Measurements from ENCODE around the gene TP53I3. TPM values are rescaled to one million over a fixed set of nuclear protein-coding genes. Genes with fewer than 3 reads are reported as not detected.
A peak's percentile ranks its signal among the peaks of the same experiment; 100 is the strongest.

Gene TP53I3, protein sequence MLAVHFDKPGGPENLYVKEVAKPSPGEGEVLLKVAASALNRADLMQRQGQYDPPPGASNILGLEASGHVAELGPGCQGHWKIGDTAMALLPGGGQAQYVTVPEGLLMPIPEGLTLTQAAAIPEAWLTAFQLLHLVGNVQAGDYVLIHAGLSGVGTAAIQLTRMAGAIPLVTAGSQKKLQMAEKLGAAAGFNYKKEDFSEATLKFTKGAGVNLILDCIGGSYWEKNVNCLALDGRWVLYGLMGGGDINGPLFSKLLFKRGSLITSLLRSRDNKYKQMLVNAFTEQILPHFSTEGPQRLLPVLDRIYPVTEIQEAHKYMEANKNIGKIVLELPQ
- 47.3 and 75.5 TPM in 2 replicates for total RNA-seq
- 31.0 and 37.9 TPM in 2 replicates for polyA plus RNA-seq
- 42.7 and 59.8 TPM in 2 replicates for polyA plus RNA-seq (2012)
- polyA minus RNA-seq (ENCODE audit: low replicate concordance) = 29.1 and 43.6 TPM in 2 replicates

DNA sequence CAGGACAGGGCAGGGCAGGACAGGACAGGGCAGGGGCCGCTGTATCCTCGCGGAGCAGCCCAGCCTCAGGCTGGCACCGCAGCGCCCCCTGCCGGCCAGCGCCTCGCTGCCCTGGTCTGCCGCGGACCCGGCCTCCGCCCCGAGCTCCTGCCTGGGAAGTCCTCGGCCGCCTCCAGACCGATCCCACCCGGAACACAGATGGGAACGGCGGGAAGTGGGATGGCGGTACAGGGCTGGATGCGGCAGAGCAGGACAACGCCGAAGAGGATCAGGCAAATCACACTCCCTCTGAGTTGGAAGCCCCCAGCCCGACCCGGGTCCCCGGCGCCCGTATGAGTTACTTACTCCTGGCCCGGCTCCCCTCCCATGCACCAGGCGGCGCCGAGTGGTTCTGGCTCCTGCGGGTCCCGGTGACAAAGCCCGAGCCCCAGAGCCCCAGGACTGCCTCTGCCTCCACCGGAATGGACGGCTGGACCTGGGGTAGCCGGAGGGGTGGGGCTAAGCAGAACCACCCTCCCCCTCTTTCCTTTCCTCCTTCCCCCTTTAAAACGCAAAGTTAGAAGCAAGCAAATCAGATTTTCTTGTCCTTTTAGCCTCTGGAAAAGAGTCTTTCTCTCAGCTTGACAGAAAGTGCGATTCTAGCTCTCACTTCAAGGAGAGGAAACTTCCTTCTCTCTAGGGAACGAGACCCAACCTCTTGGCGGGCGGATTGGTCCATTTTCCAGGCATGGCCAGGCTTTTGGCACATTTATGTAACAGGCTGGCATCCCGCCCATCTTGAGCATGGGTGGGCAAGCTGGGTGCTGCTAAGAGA lies at the start of gene TP53I3:
TSS of gene TP53I3 (minus strand) at position 449 of the 814 bp plus-strand sequence. CDS start 508 bp downstream, outside the sequence.
- Histone ChIP-seq H3K9me3 (ENCODE audit: control insufficient read depth, insufficient read depth, low read depth, low read length) (no peaks in the 10 kb centered on the region), H3K36me3 (ENCODE audit: control insufficient read depth, insufficient read depth, low read length) (peaks cover 4% of the 10 kb centered on the region), H3K27me3 (ENCODE audit: control insufficient read depth, insufficient read depth, low read length) (no peaks in the 10 kb centered on the region), H2AFZ (ENCODE audit: low read length) (peak within 1 kb of the TSS; percentile 98), H3K9ac (ENCODE audit: insufficient read depth, low read length) (peak within 1 kb of the TSS; percentile 71), H4K20me1 (ENCODE audit: control insufficient read depth, extremely low read depth, insufficient read depth, low read length) (no peaks in the 10 kb centered on the region), H3K79me2 (ENCODE audit: control insufficient read depth, insufficient read depth, low read length) (peaks cover 2% of the 10 kb centered on the region), H3K4me1 (ENCODE audit: control insufficient read depth, extremely low read depth, insufficient read depth, low read length) (peaks cover 10% of the 10 kb centered on the region), H3K4me3 (replicated peaks in 1 of 4; ENCODE audit: control extremely low read depth in 1 of 4, insufficient read depth in 1 of 4, low read depth in 3 of 4, low read length in 4 of 4) (peak within 1 kb of the TSS; percentile 75 to 94 (median 85)), H3K27ac (ENCODE audit: insufficient read depth, low read length) (peak within 1 kb of the TSS; percentile 82), H3K4me2 (ENCODE audit: extremely low read depth, insufficient read depth, low read length) (peak within 1 kb of the TSS; percentile 97)
- peak; percentile 89 for DNase-seq (ENCODE audit: low read depth in 2 of 2)
- TF ChIP-seq, protein P1, sequence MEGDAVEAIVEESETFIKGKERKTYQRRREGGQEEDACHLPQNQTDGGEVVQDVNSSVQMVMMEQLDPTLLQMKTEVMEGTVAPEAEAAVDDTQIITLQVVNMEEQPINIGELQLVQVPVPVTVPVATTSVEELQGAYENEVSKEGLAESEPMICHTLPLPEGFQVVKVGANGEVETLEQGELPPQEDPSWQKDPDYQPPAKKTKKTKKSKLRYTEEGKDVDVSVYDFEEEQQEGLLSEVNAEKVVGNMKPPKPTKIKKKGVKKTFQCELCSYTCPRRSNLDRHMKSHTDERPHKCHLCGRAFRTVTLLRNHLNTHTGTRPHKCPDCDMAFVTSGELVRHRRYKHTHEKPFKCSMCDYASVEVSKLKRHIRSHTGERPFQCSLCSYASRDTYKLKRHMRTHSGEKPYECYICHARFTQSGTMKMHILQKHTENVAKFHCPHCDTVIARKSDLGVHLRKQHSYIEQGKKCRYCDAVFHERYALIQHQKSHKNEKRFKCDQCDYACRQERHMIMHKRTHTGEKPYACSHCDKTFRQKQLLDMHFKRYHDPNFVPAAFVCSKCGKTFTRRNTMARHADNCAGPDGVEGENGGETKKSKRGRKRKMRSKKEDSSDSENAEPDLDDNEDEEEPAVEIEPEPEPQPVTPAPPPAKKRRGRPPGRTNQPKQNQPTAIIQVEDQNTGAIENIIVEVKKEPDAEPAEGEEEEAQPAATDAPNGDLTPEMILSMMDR (conservative IDR thresholded peaks at IDR 0.05 in 1 of 2, IDR thresholded peaks at IDR 0.05 in 1 of 2; ENCODE audit: low read depth in 1 of 2, low read length in 2 of 2) = peak; percentile 58 to 67
- no peak for TF ChIP-seq EZH2 (IDR thresholded peaks at IDR 0.05; ENCODE audit: low read length, missing control alignments)

DNA sequence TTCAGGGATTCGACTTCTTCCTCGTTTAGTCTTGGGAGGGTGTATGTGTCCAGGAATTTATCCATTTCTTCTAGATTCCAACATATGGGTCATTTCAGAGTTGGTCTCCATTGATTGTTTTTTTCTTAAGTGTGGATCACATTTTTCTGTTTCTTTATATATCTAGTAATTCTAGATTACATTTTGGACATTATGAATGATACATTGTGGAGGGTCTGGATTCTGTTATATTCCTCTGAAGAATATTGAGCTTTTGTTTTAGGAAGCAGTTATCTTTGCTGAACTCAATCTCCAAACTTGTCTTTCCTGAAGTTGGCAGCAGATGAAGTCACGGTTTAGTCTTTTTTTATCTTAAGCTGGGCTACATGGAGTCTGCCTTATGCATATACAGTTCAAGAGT lies 47.9 kb upstream of the TP53I3 start:
- Histone ChIP-seq H3K4me3 (replicated peaks in 1 of 4; ENCODE audit: control extremely low read depth in 1 of 4, insufficient read depth in 1 of 4, low read depth in 3 of 4, low read length in 4 of 4) (no peak overlapping the region), H3K27me3 (ENCODE audit: control insufficient read depth, insufficient read depth, low read length) (no peaks in the 10 kb centered on the region), H3K4me2 (ENCODE audit: extremely low read depth, insufficient read depth, low read length) (no peak overlapping the region), H3K9me3 (ENCODE audit: control insufficient read depth, insufficient read depth, low read depth, low read length) (no peaks in the 10 kb centered on the region), H4K20me1 (ENCODE audit: control insufficient read depth, extremely low read depth, insufficient read depth, low read length) (no peaks in the 10 kb centered on the region), H2AFZ (ENCODE audit: low read length) (no peak overlapping the region), H3K4me1 (ENCODE audit: control insufficient read depth, extremely low read depth, insufficient read depth, low read length) (no peaks in the 10 kb centered on the region), H3K9ac (ENCODE audit: insufficient read depth, low read length) (no peak overlapping the region), H3K27ac (ENCODE audit: insufficient read depth, low read length) (no peak overlapping the region), H3K79me2 (ENCODE audit: control insufficient read depth, insufficient read depth, low read length) (no peaks in the 10 kb centered on the region), H3K36me3 (ENCODE audit: control insufficient read depth, insufficient read depth, low read length) (no peaks in the 10 kb centered on the region)
- no peak for TF ChIP-seq EZH2 (IDR thresholded peaks at IDR 0.05; ENCODE audit: low read length, missing control alignments)
- TF ChIP-seq, protein P1 (conservative IDR thresholded peaks at IDR 0.05 in 1 of 2, IDR thresholded peaks at IDR 0.05 in 1 of 2; ENCODE audit: low read depth in 1 of 2, low read length in 2 of 2) = no peak
- no peak for DNase-seq (ENCODE audit: low read depth in 2 of 2)

DNA sequence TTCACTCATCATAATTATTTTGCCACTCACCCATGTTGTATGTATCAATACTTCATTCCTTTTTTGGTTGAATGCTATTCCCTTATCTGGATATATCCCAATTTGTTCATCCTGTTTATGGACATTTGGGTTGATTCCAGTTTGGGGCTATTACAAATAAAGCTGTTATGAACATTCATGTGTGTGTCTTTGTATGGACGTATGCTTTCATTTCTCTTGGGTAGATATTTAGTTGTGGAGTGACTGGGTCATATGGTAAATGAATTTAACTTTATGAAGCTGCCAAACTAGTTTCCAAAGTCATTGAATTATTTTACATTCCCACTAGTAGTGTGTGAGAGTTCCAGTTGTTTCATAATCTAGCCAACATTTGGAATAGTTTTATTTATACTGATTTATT lies 41.3 kb upstream of the TP53I3 start:
- Histone ChIP-seq H3K36me3 (ENCODE audit: control insufficient read depth, insufficient read depth, low read length) (no peaks in the 10 kb centered on the region), H3K27ac (ENCODE audit: insufficient read depth, low read length) (no peak overlapping the region), H3K27me3 (ENCODE audit: control insufficient read depth, insufficient read depth, low read length) (no peaks in the 10 kb centered on the region), H3K4me3 (replicated peaks in 1 of 4; ENCODE audit: control extremely low read depth in 1 of 4, insufficient read depth in 1 of 4, low read depth in 3 of 4, low read length in 4 of 4) (no peak overlapping the region), H2AFZ (ENCODE audit: low read length) (no peak overlapping the region), H3K79me2 (ENCODE audit: control insufficient read depth, insufficient read depth, low read length) (no peaks in the 10 kb centered on the region), H3K9me3 (ENCODE audit: control insufficient read depth, insufficient read depth, low read depth, low read length) (no peaks in the 10 kb centered on the region), H3K4me1 (ENCODE audit: control insufficient read depth, extremely low read depth, insufficient read depth, low read length) (no peaks in the 10 kb centered on the region), H3K9ac (ENCODE audit: insufficient read depth, low read length) (no peak overlapping the region), H4K20me1 (ENCODE audit: control insufficient read depth, extremely low read depth, insufficient read depth, low read length) (no peaks in the 10 kb centered on the region), H3K4me2 (ENCODE audit: extremely low read depth, insufficient read depth, low read length) (no peak overlapping the region)
- TF ChIP-seq, protein P1 (conservative IDR thresholded peaks at IDR 0.05 in 1 of 2, IDR thresholded peaks at IDR 0.05 in 1 of 2; ENCODE audit: low read depth in 1 of 2, low read length in 2 of 2) = no peak
- TF ChIP-seq EZH2 (IDR thresholded peaks at IDR 0.05; ENCODE audit: low read length, missing control alignments) = no peak
- DNase-seq (ENCODE audit: low read depth in 2 of 2) = peak in 1 of 2 donors; percentile 49

All from fibroblast of lung (primary cell).